ENCODE measurements around the gene IFNAR2.

IFNAR2 gene

DNA sequence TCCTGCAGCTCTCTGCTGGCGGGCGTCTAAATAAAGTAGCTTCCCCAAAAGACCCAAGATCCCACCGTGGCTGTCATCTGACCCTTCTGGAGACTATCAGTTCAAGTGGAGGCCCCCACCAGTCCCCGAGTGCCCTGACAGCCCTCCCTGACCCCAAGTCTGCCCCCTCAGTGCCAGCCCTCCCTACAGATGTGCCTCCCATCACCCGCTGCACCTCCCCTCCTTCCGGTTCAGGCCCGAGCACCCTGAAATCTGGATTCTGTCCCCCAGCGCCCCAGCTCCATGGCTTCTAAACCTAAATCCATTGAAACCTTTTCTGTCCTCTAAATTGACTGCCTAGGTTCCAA is 37.0 kb downstream of the IFNAR2 start:
- no peak for TF ChIP-seq Cebpa-rat (IDR thresholded peaks at IDR 0.05)
- H3K27me3 ChIP-seq: no peaks in the 10 kb centered on the region
- H3K36me3 ChIP-seq: peaks cover 45 to 77% (median 64%) of the 10 kb centered on the region in 11 experiments
- peak overlapping the region; percentile 84 to 97 (median 95) for H3K4me2 ChIP-seq
- H3K27ac ChIP-seq: peak overlapping the region; percentile 88 to 99 (median 94)
- H3K4me3 ChIP-seq: peak overlapping the region; percentile 71 to 94 (median 84)
- H3K9me3 ChIP-seq (replicated peaks in 1 of 11): 0 out of 22 replicates have a peak, but pooled peaks cover 0 to 2% (median 0%) of the 10 kb centered on the region in 11 experiments
- peaks cover 0 to 18% (median 0%) of the 10 kb centered on the region in 11 experiments; a peak in 7 of 22 replicates for H4K20me1 ChIP-seq
- H3K4me1 ChIP-seq: peaks cover 38 to 83% (median 70%) of the 10 kb centered on the region in 10 experiments
- H3K9ac ChIP-seq: peak overlapping the region; percentile 88 to 99 (median 97)

DNA sequence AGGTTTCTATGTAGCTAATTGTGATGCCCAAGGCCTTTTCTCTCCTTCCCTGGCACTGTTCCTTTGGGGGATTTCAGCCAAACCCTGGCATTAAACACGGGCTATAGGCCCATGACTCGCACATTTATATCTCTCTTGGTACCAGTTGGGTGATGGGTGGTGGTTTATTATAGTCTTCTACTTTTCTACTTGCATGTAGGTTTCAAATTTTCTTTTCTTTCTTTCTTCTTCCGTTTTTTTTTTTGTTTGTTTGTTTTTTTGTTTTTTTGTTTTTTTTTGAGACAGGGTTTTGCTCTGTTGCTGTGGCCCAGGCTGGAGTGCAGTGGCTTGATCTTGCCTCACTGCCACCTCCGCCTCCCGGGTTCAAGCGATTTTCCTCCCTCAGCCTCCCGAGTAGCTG is 37.5 kb downstream of the IFNAR2 start:
- TF ChIP-seq Cebpa-rat (IDR thresholded peaks at IDR 0.05): no peak
- Histone ChIP-seq H3K4me2 (peak overlapping the region; percentile 84 to 97 (median 95)), H4K20me1 (peaks cover 0 to 23% (median 0%) of the 10 kb centered on the region in 11 experiments; a peak in 8 of 22 replicates), H3K36me3 (peaks cover 48 to 79% (median 69%) of the 10 kb centered on the region in 11 experiments), H3K27ac (peak overlapping the region; percentile 88 to 99 (median 94)), H3K9me3 (replicated peaks in 1 of 11) (peaks cover 0 to 7% (median 0%) of the 10 kb centered on the region in 11 experiments; a peak in 2 of 22 replicates), H3K4me3 (peak overlapping the region; percentile 71 to 94 (median 84)), H3K4me1 (peaks cover 34 to 82% (median 65%) of the 10 kb centered on the region in 10 experiments), H3K27me3 (no peaks in the 10 kb centered on the region), H3K9ac (peak overlapping the region; percentile 88 to 99 (median 97))

DNA sequence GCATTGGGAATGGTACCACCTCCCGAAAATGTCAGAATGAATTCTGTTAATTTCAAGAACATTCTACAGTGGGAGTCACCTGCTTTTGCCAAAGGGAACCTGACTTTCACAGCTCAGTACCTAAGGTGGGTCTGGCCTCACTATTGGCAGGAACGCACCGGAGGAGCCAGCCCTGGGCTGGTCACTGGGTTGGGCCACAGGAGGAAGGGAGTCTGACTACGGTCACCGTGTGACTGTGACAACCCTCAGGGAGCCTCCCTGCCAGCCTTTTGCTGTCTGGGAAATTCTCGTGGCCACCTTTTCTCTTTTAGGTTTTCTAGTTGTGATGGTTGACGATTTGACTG is 38.6 kb downstream of the IFNAR2 start:
- H3K4me1 ChIP-seq: peaks cover 35 to 82% (median 57%) of the 10 kb centered on the region in 10 experiments
- peaks cover 51 to 79% (median 69%) of the 10 kb centered on the region in 11 experiments for H3K36me3 ChIP-seq
- peaks cover 0 to 34% (median 0%) of the 10 kb centered on the region in 11 experiments; a peak in 8 of 22 replicates for H4K20me1 ChIP-seq
- peak overlapping the region in 6 of 10 experiments; percentile 81 to 94 (median 88); a peak in 10 of 20 replicates for H3K4me3 ChIP-seq
- peaks cover 0 to 18% (median 6%) of the 10 kb centered on the region in 11 experiments; a peak in 14 of 22 replicates for H3K9me3 ChIP-seq (replicated peaks in 1 of 11)
- peak overlapping the region in 8 of 11 experiments; percentile 91 to 99 (median 96); a peak in 12 of 22 replicates for H3K27ac ChIP-seq
- no peak for TF ChIP-seq Cebpa-rat (IDR thresholded peaks at IDR 0.05)
- H3K9ac ChIP-seq: peak overlapping the region in 6 of 11 experiments; percentile 95 to 99 (median 98); a peak in 11 of 22 replicates
- H3K4me2 ChIP-seq: peak overlapping the region in 10 of 11 experiments; percentile 84 to 97 (median 95); a peak in 18 of 22 replicates
- no peaks in the 10 kb centered on the region for H3K27me3 ChIP-seq

DNA sequence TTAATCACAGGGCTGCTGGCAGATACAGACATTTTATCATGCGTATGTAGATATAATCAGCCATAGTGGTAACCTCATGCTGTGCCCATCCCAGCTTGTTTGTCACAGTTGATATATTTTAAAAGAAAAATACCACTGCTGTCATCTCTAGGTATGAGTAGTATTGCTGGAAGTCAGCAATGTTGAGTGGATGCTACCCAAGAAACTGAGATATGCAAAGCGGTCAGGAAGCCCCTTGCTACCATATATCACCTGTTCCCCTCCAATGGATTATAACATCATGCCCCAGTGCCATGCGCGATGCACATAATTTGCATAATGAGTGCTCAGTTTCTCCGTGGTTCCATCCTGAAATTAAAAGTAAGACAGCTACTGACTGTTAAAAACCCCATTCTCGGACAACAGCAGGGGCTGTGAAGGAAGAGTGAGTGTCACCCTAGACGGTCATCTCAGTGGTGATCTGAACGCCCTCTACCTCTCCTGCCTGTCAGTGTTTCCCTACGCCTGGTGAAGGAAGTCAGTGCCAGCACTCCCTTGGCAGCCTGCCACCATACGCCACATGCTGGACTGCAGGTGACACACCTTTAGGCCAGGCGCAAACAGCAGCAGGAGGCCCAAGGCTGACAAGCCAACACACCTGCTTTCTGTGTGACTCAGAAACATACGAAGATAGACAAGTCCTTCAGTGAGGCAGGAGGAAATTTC is 39.2 kb downstream of the IFNAR2 start:
- Histone ChIP-seq H3K36me3 (peaks cover 51 to 79% (median 69%) of the 10 kb centered on the region in 11 experiments), H4K20me1 (peaks cover 0 to 40% (median 0%) of the 10 kb centered on the region in 11 experiments; a peak in 8 of 22 replicates), H3K4me3 (peak overlapping the region in 4 of 10 experiments; percentile 86 to 94 (median 91); a peak in 7 of 20 replicates), H3K27ac (peak overlapping the region in 7 of 11 experiments; percentile 94 to 99 (median 97); a peak in 10 of 22 replicates), H3K9me3 (replicated peaks in 1 of 11) (peaks cover 2 to 24% (median 12%) of the 10 kb centered on the region in 11 experiments; a peak in 19 of 22 replicates), H3K4me1 (peaks cover 35 to 77% (median 53%) of the 10 kb centered on the region in 10 experiments), H3K27me3 (no peaks in the 10 kb centered on the region), H3K4me2 (peak overlapping the region in 8 of 11 experiments; percentile 84 to 97 (median 95); a peak in 15 of 22 replicates), H3K9ac (peak overlapping the region in 5 of 11 experiments; percentile 95 to 99 (median 98); a peak in 8 of 22 replicates)
- TF ChIP-seq Cebpa-rat (IDR thresholded peaks at IDR 0.05): no peak

DNA sequence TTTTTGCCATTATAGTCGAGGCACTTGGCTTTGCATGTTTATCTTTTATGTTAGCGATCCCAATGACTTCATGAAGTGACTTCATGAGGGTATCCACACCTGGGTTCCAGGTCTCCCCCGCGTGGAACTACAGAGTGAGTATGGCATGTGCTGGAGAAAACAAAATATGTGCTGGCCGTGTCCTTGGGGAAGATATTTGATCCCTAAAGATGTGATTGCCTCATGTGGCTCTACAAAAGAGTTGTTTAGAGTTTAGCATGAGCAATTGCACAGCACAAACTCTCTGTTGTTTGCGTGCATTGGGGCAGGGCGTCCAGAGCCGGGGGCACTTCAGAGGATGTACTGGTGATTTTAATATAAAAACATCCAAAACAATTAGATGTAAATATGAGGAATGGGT is 41.2 kb downstream of the IFNAR2 start:
- peak overlapping the region in 3 of 11 experiments; percentile 1 to 23 (median 11); a peak in 1 of 22 replicates for H3K4me2 ChIP-seq
- H3K27me3 ChIP-seq: no peaks in the 10 kb centered on the region
- no peak overlapping the region for H3K4me3 ChIP-seq
- no peak overlapping the region for H3K9ac ChIP-seq
- H3K4me1 ChIP-seq: peaks cover 22 to 59% (median 36%) of the 10 kb centered on the region in 10 experiments
- peaks cover 0 to 48% (median 0%) of the 10 kb centered on the region in 11 experiments; a peak in 8 of 22 replicates for H4K20me1 ChIP-seq
- peaks cover 11 to 45% (median 30%) of the 10 kb centered on the region in 11 experiments; a peak in 20 of 22 replicates for H3K9me3 ChIP-seq (replicated peaks in 1 of 11)
- peaks cover 71 to 87% (median 81%) of the 10 kb centered on the region in 11 experiments for H3K36me3 ChIP-seq
- no peak overlapping the region for H3K27ac ChIP-seq
- no peak for TF ChIP-seq Cebpa-rat (IDR thresholded peaks at IDR 0.05)

DNA sequence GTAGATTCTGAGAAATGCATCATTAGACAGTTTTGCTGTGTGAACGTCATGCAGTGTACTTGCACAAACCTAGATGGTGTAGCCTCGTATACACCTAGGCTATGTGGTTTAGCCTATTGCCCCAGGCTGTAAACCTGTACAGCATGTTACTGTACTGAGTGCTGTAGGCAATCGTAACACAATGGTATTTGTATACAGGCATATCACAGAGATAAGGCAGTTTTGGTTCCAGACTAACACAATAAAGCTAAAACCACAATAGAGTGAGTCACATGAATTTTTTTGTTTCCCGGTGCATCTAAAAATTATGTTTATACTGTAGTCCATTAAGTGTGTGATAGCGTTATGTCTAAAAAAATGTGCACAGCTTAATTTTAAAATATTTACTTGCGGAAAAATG is 43.3 kb downstream of the IFNAR2 start:
- TF ChIP-seq Cebpa-rat (IDR thresholded peaks at IDR 0.05): no peak
- H3K27ac ChIP-seq: no peak overlapping the region
- no peak overlapping the region for H3K9ac ChIP-seq

DNA sequence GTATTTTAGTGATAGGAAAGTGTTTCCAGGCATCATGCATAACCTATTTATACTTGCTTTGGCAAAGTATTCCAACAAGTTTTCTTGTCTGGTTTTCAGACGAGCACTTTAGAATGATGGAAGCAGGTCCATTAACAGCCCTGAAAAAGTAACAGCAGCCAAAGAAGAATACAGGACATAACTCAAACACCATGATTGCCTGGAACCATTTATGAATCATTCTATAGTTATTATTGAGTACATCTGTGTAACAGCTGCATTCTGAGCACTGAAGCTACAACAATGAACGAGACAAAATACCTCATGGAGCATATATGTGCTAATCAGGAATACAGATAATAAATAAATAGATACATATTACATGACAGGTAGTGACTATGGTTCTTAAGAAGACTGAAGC is 49.0 kb downstream of the IFNAR2 start:
- TF ChIP-seq Cebpa-rat (IDR thresholded peaks at IDR 0.05): no peak
- Histone ChIP-seq H4K20me1 (peaks cover 0 to 29% (median 0%) of the 10 kb centered on the region in 11 experiments; a peak in 4 of 22 replicates), H3K4me3 (no peak overlapping the region), H3K36me3 (peaks cover 97 to 100% (median 100%) of the 10 kb centered on the region in 11 experiments), H3K4me2 (no peak overlapping the region), H3K4me1 (peaks cover 0 to 7% (median 0%) of the 10 kb centered on the region in 10 experiments; a peak in 1 of 20 replicates), H3K9me3 (replicated peaks in 1 of 11) (peaks cover 11 to 65% (median 59%) of the 10 kb centered on the region in 11 experiments; a peak in 20 of 22 replicates), H3K27me3 (no peaks in the 10 kb centered on the region), H3K27ac (no peak overlapping the region), H3K9ac (no peak overlapping the region)

More for the DNA sequence above, 43.3 kb downstream of the IFNAR2 start:
- Histone ChIP-seq H3K4me1 (peaks cover 8 to 50% (median 23%) of the 10 kb centered on the region in 10 experiments), H3K36me3 (peaks cover 91 to 100% (median 100%) of the 10 kb centered on the region in 11 experiments), H3K9me3 (replicated peaks in 1 of 11) (peaks cover 11 to 65% (median 49%) of the 10 kb centered on the region in 11 experiments; a peak in 20 of 22 replicates), H4K20me1 (peaks cover 0 to 48% (median 0%) of the 10 kb centered on the region in 11 experiments; a peak in 8 of 22 replicates), H3K4me2 (0 out of 22 replicates have a peak overlapping the region, but pooled peaks of 2 of the 11 experiments have one; percentile 5 to 15), H3K4me3 (no peak overlapping the region), H3K27me3 (no peaks in the 10 kb centered on the region)

DNA sequence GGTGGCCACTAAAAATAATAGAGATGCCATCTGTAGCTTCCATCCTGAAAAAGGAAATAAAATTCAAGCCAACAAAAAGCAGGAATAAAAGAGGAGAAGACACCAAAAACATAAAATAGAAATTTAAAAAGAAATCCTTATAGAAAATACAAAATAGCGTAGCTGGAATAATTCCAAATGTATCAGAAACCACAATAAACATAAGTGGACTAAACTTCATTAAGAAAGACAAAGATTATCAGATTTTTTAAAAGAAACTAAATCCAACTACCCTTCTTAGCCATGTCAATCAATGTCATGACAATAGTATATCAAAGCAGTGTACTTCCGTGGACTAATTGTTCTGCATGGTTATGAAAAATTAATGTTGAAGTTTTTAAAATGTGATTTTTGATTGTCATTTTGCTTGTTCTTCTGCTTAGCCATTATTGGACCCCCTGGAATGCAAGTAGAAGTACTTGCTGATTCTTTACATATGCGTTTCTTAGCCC is 49.6 kb downstream of the IFNAR2 start:
- Histone ChIP-seq H3K36me3 (peaks cover 97 to 100% (median 100%) of the 10 kb centered on the region in 11 experiments), H3K27ac (no peak overlapping the region), H3K4me2 (no peak overlapping the region), H3K27me3 (no peaks in the 10 kb centered on the region), H3K4me1 (peaks cover 0 to 8% (median 0%) of the 10 kb centered on the region in 10 experiments; a peak in 1 of 20 replicates), H4K20me1 (peaks cover 0 to 28% (median 0%) of the 10 kb centered on the region in 11 experiments; a peak in 3 of 22 replicates), H3K4me3 (no peak overlapping the region), H3K9me3 (replicated peaks in 1 of 11) (peaks cover 4 to 58% (median 53%) of the 10 kb centered on the region in 11 experiments; a peak in 20 of 22 replicates), H3K9ac (no peak overlapping the region)
- TF ChIP-seq Cebpa-rat (IDR thresholded peaks at IDR 0.05): no peak
